HCT116 (cell line): ENCODE results near the gene TTLL5. TPM values are rescaled to one million over a fixed set of nuclear protein-coding genes. Genes with fewer than 3 reads are reported as not detected.

Experiments used
- ATAC-seq: fragments of 200-7000 bp; cut with Tn5 transposase; 2 replicates; pipeline ENCODE4 v1.9.1; 2020; ENCODE audit warnings: mild to moderate bottlenecking, moderate library complexity
- BruUV-seq: library from RNA; stranded (reverse); fragments of 400-500 nt; replicated peaks from 2 replicates; lab custom pipeline; 2021; lab: Mats Ljungman, UMichigan
- CTCF ChIA-PET: fragments of 300-600 bp; sonication (Branson Sonifier 250); formaldehyde crosslinking; loops from one replicate; lab custom pipeline; 2021; ENCODE audit warnings: antibody characterized with exemption; lab: Charles Lee
- POLR2A ChIA-PET: fragments of 300-600, 350-600 bp; sonication (Branson Sonifier 250); formaldehyde crosslinking; loops from one replicate; lab custom pipeline; 2021; ENCODE audit warnings: antibody characterized with exemption; lab: Charles Lee
- RAD21 ChIA-PET, 2 experiments: fragments of 300-600 bp; sonication (Branson Sonifier 250); formaldehyde crosslinking; loops; one replicate each; lab custom pipeline; 2023; ENCODE audit warnings: low total read pairs in 2 of 2; ENCODE audit not compliant: uncharacterized antibody in 2 of 2, unreplicated experiment in 2 of 2, low non-redundant PET in 1 of 2; lab: Charles Lee
- DNase-seq: peaks from one replicate; pipeline ENCODE4 v3.0.0-alpha.2; 2010; ENCODE audit warnings: low read depth, low spot score
- H2AFZ ChIP-seq: fragments of 200-600 bp; shearing (Covaris generic), sonication (generic); 2 replicates; pipeline ENCODE4 v1.6.1; 2017; ENCODE audit warnings: low read depth, mixed run types, mixed read lengths, antibody characterized with exemption, low read length; ENCODE audit not compliant: poor library complexity, severe bottlenecking
- H3K27ac ChIP-seq: 2 replicates; pipeline ENCODE4 v1.5.1; 2012; ENCODE audit warnings: low read depth, low read length
- H3K27me3 ChIP-seq: fragments of 200-600 bp; sonication (generic); 2 replicates; pipeline ENCODE4 v1.6.1; 2016; ENCODE audit warnings: mixed run types, low read length, mixed read lengths; ENCODE audit not compliant: insufficient read depth
- H3K36me3 ChIP-seq, 2 experiments: fragments of 200-500 bp in 1 of 2; fragments of 200-600 bp in 1 of 2; sonication (Bioruptor generic) in 1 of 2; sonication (generic) in 1 of 2; 2 replicates each; pipeline versions ENCODE4 v1.5.1 to v1.6.1; 2014 to 2016; ENCODE audit warnings: low read length in 2 of 2, inconsistent platforms in 1 of 2, mixed read lengths in 1 of 2, mixed run types in 1 of 2; ENCODE audit not compliant: insufficient read depth in 2 of 2, control insufficient read depth in 1 of 2
- H3K4me1 ChIP-seq, 2 experiments: fragments of 200-600 bp in 1 of 2; sonication (generic) in 1 of 2; 2 replicates each; pipeline versions ENCODE4 v1.5.1 to v1.6.1; 2012 to 2017; ENCODE audit warnings: low read length in 2 of 2, inconsistent platforms in 1 of 2, mild to moderate bottlenecking in 1 of 2, mixed read lengths in 1 of 2, mixed run types in 1 of 2, moderate library complexity in 1 of 2; ENCODE audit not compliant: insufficient read depth in 2 of 2, control insufficient read depth in 1 of 2
- H3K4me2 ChIP-seq: fragments of 200-600 bp; sonication (generic); 2 replicates; pipeline ENCODE4 v1.6.1; 2017; ENCODE audit warnings: mixed run types, low read length, mixed read lengths
- H3K4me3 ChIP-seq, 2 experiments: fragments of 200-600 bp in 1 of 2; sonication (generic) in 1 of 2; replicated peaks in 1 of 2; 2 replicates each; pipeline ENCODE4 v1.5.1; 2011 to 2016; ENCODE audit warnings: low read length in 2 of 2, control low read depth in 1 of 2, low read depth in 1 of 2, mild to moderate bottlenecking in 1 of 2, mixed read lengths in 1 of 2, mixed run types in 1 of 2
- H3K79me2 ChIP-seq: fragments of 200-600 bp; sonication (generic); 2 replicates; pipeline ENCODE4 v1.6.1; 2017; ENCODE audit warnings: mild to moderate bottlenecking, mixed run types, low read length, moderate library complexity, mixed read lengths; ENCODE audit not compliant: insufficient read depth
- H3K9ac ChIP-seq: fragments of 200-600 bp; sonication (generic); 2 replicates; pipeline ENCODE4 v1.6.1; 2016; ENCODE audit warnings: low read length, mixed read lengths
- H3K9me2 ChIP-seq: fragments of 200-600 bp; sonication (generic), shearing (Covaris generic); 2 replicates; pipeline ENCODE4 v1.6.1; 2017; ENCODE audit warnings: mixed run types, mild to moderate bottlenecking, moderate library complexity; ENCODE audit not compliant: insufficient read depth
- H3K9me3 ChIP-seq, 2 experiments: fragments of 200-500 bp in 1 of 2; fragments of 200-600 bp in 1 of 2; sonication (Bioruptor generic) in 1 of 2; sonication (generic) in 1 of 2; 2 replicates each; pipeline ENCODE4 v1.6.1; 2014 to 2017; ENCODE audit warnings: low read length in 2 of 2, mixed read lengths in 2 of 2, inconsistent platforms in 1 of 2, low read depth in 1 of 2, mild to moderate bottlenecking in 1 of 2, mixed run types in 1 of 2, moderate library complexity in 1 of 2; ENCODE audit not compliant: control insufficient read depth in 1 of 2, insufficient read depth in 1 of 2
- H4K20me1 ChIP-seq: fragments of 200-600 bp; sonication (generic), shearing (Covaris generic); 2 replicates; pipeline ENCODE4 v1.6.1; 2017; ENCODE audit warnings: mixed run types, mild to moderate bottlenecking, moderate library complexity; ENCODE audit not compliant: insufficient read depth
- CBX3 ChIP-seq: IDR thresholded peaks from 2 replicates; pipeline ENCODE4 v1.6.1; 2012; ENCODE audit warnings: low read depth
- CEBPB ChIP-seq: IDR thresholded peaks from 2 replicates; pipeline ENCODE4 v1.6.1; 2012; ENCODE audit warnings: low read depth
- ELF1 ChIP-seq: IDR thresholded peaks from 2 replicates; pipeline ENCODE4 v1.6.1; 2012; ENCODE audit warnings: low read depth, borderline replicate concordance
- EZH2 ChIP-seq: fragments of 200-600 bp; sonication (generic); IDR thresholded peaks from 2 replicates; pipeline ENCODE4 v1.6.1; 2017; ENCODE audit warnings: antibody characterized with exemption, mixed run types
- EZH2phosphoT487 ChIP-seq: fragments of 200-600 bp; IDR thresholded peaks from 2 replicates; pipeline ENCODE4 v1.6.1; 2018; ENCODE audit warnings: antibody characterized with exemption, borderline replicate concordance
- JUND ChIP-seq: IDR thresholded peaks from 2 replicates; pipeline ENCODE4 v1.6.1; 2012
- SIN3A ChIP-seq: IDR thresholded peaks from 2 replicates; pipeline ENCODE4 v1.6.1; 2012; ENCODE audit warnings: low read depth
- ZFX ChIP-seq: fragments of 450-650 bp; IDR thresholded peaks from 2 replicates; pipeline ENCODE4 v1.6.1; 2017
- intact Hi-C: fragments of 100-400 bp; cut with micrococcal nuclease; formaldehyde crosslinking; loops from 2 replicates; pipeline ENCODE4 v1.10.0; 2022
- total RNA-seq: library from RNA; stranded (reverse); gene quantifications from one replicate; pipeline ENCODE4 v1.2.1, GENCODE V29; 2021; ENCODE audit not compliant: unreplicated experiment
- TF ChIP-seq, protein P1 (sequence below), 3 experiments: fragments of 200-600 bp in 1 of 3; sonication (generic) in 1 of 3; IDR thresholded peaks in 2 of 3; conservative IDR thresholded peaks in 1 of 3; 2 replicates each; pipeline ENCODE4 v1.5.1; 2012 to 2017; ENCODE audit warnings: low read depth in 2 of 3, low read length in 2 of 3, antibody characterized with exemption in 1 of 3, borderline replicate concordance in 1 of 3, control low read depth in 1 of 3, mild to moderate bottlenecking in 1 of 3, mixed read lengths in 1 of 3, mixed run types in 1 of 3, moderate library complexity in 1 of 3; ENCODE audit not compliant: insufficient read depth in 1 of 3
- TF ChIP-seq, protein P2 (sequence below): IDR thresholded peaks from 2 replicates; pipeline ENCODE4 v1.6.1; 2012

Gene TTLL5
- total RNA-seq, 1 experiment from 2014 or later: 26.2 TPM

DNA sequence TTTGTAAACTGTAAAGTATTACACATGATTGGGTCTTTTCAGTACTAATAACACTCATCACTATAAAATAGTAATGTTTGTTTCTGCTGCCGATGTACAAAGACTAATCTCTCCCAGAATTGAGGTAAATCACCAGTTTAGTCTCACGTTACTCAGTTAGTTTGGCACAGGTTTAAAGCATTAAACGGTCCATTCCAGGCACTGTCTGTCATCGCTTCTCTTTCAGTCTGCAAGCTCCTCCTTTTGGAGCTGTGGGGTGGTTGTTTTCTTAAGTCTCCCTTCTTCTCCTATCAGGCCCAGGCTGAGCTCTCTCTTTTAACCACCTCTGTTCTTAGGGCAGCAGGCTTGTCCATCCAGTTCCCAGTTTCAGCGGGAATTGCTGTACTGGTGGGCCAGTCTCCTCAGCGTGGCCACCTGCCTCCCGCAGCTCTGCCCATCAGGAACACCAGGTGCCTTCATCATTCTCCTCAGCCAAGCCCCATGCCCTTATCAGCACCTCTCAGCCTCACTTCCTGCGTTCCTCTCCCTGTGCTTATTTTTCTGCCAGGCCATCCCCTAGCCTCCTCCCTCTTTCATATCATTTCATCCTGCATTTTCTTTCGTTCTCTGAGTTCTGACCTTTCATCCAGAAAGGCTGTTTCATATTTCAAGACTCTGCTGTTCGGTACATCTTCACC, 171.7 kb downstream of the TTLL5 start:
- TF ChIP-seq CEBPB (no peak), EZH2phosphoT487 (no peak), EZH2 (no peak), CBX3 (no peak), SIN3A (no peak), JUND (no peak), ELF1 (no peak), ZFX (no peak)
- TF ChIP-seq, protein P1, sequence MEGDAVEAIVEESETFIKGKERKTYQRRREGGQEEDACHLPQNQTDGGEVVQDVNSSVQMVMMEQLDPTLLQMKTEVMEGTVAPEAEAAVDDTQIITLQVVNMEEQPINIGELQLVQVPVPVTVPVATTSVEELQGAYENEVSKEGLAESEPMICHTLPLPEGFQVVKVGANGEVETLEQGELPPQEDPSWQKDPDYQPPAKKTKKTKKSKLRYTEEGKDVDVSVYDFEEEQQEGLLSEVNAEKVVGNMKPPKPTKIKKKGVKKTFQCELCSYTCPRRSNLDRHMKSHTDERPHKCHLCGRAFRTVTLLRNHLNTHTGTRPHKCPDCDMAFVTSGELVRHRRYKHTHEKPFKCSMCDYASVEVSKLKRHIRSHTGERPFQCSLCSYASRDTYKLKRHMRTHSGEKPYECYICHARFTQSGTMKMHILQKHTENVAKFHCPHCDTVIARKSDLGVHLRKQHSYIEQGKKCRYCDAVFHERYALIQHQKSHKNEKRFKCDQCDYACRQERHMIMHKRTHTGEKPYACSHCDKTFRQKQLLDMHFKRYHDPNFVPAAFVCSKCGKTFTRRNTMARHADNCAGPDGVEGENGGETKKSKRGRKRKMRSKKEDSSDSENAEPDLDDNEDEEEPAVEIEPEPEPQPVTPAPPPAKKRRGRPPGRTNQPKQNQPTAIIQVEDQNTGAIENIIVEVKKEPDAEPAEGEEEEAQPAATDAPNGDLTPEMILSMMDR (IDR thresholded peaks at IDR 0.05 in 2 of 3, conservative IDR thresholded peaks at IDR 0.05 in 1 of 3; ENCODE audit: borderline replicate concordance in 1 of 3, insufficient read depth in 1 of 3, low read depth in 2 of 3, low read length in 2 of 3): no peak
- TF ChIP-seq, protein P2, sequence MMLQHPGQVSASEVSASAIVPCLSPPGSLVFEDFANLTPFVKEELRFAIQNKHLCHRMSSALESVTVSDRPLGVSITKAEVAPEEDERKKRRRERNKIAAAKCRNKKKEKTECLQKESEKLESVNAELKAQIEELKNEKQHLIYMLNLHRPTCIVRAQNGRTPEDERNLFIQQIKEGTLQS: no peak
- no peak overlapping the region for H3K9ac ChIP-seq
- H3K9me3 ChIP-seq: no peaks in the 10 kb centered on the region
- BruUV-seq: no TSS peak
- H3K27ac ChIP-seq: no peak overlapping the region
- no peaks in the 10 kb centered on the region for H3K4me1 ChIP-seq
- H3K79me2 ChIP-seq: no peaks in the 10 kb centered on the region
- H3K4me3 ChIP-seq: no peak overlapping the region
- H3K27me3 ChIP-seq: no peaks in the 10 kb centered on the region
- POLR2A ChIA-PET: no interaction called here
- ATAC-seq (no peak), DNase-seq (no peak)
- RAD21 ChIA-PET: no interaction called here
- H3K36me3 ChIP-seq: no peaks in the 10 kb centered on the region
- no peak overlapping the region for H3K4me2 ChIP-seq
- no peak overlapping the region for H2AFZ ChIP-seq
- H3K9me2 ChIP-seq: no peaks in the 10 kb centered on the region
- intact Hi-C loops: no loop called here
- CTCF ChIA-PET: no interaction called here
- H4K20me1 ChIP-seq: no peaks in the 10 kb centered on the region
